HT1080 (cell line): ENCODE data around the gene COL4A2. TPM values are rescaled to one million over a fixed set of nuclear protein-coding genes. Genes with fewer than 3 reads are reported as not detected.
"Not testable (repeated sequence)": the region's sequence is repeated elsewhere in the genome, so short reads cannot be mapped to it uniquely, and the experiment has no call there.

Source experiments
- DNase-seq: peaks from one replicate; pipeline ENCODE4 v3.0.0-alpha.2; 2015; ENCODE audit warnings: low read depth
- total RNA-seq: library from RNA; depleted of rRNA; stranded (reverse); fragments of >200 nt; shearing (Covaris generic); gene quantifications from 2 replicates; pipeline ENCODE4 v1.2.3, GENCODE V29; 2014

The COL4A2 gene
- total RNA-seq, 1 experiment from 2014 or later = 219 TPM

GRCh38 chr13:110306340-110306959 lies 634 bp upstream of the COL4A2 start:
- peak; percentile 18 for DNase-seq

DNA sequence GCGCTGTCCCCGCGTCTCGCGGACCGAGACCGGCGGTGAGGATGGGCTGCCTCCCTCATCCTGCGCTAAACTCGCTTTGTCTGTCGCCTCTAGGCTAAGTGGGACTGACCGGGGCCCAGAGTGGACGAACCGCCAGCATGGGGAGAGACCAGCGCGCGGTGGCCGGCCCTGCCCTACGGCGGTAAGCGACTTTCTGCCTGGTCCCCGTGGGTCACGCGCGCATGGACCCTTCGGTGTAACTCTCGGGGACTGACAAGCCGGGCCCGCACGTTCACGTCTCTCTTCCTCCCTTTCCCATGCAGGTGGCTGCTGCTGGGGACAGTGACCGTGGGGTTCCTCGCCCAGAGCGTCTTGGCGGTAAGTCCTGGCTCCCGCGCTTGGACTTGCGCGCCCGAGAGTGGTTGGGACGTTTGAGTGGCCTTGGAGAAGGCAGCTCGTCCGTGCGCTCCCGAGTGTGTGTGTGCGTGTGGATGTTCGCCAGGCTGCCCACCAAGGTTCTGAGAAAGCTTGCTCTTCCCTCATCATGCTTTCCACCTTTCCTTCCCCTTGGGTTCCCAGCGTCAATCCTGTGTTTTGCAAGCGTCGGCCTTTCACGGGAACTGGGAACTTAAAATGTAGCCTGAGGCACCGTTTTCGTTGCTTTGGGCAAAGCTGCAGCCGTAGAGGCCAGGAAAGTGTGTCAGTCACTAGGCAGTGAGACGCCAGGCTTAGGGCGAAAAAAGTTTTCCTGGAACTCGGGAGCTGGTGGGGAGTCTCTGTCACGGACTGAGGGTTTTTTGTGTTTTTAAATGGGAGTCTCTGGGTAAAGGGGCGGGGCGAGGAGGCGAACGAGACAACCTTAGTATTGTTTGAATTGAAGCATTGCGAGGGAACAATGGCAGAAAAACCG lies 927 bp downstream of the COL4A2 start:
- peak; percentile 58 for DNase-seq

- DNase-seq = no peak
Observed at GRCh38 chr13:110308656-110309359, 1.7 kb downstream of the COL4A2 start.

GRCh38 chr13:110309661-110310524 lies 2.8 kb downstream of the COL4A2 start:
- DNase-seq = no peak

- no peak for DNase-seq
Observed at GRCh38 chr13:110310541-110311442, 3.7 kb downstream of the COL4A2 start.

GRCh38 chr13:110311443-110312338 lies 4.6 kb downstream of the COL4A2 start:
- no peak for DNase-seq

DNA sequence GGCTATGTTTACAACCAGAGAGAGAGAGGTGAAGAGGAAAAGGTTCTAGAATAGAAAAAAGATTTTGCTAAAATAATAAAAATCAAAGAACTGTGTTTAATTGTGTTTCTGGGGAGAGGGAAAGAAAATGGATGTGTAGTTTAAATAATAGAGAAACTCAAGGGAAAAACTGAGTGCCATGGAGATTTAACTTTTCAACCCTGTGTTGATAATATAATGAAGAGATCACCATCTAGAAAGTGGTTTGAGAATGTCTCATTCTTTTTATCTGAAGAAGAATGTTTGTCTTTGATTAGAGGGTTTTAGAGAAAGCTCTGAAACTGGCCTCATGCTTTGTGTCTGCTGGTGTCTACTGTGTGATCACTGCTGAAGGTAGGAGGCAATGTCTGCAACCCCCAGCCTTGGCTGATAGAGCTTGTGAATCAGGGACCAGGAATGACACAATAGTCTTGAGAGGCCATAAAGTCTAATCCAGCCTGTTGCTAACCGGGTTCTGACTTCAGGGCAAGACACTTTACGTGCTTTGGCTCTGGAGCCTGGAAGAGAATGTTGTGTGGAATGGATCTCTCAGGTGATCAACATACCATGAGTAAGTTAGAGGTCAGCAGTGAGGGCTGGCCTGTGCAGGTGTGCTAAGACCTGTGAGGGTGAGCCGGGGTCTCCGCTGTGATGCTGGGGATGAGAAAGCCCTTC lies 5.4 kb downstream of the COL4A2 start:
- peak; percentile 47 for DNase-seq

DNA sequence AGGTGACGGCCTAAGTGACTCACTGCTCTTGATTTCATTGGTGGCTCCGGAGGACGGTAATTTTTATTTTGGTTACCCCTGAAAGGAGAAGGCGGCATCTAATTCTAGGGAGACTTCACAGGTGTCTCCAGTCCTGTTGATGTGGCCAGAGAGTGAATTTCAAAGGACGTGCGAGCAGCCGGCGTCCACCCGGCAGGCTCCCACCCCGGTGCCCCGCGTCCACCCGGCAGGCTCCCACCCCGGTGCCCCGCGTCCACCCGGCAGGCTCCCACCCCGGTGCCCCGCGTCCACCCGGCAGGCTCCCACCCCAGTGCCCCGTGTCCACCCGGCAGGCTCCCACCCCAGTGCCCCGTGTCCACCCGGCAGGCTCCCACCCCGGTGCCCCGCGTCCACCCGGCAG lies 6.2 kb downstream of the COL4A2 start:
- DNase-seq = not testable (repeated sequence)

DNA sequence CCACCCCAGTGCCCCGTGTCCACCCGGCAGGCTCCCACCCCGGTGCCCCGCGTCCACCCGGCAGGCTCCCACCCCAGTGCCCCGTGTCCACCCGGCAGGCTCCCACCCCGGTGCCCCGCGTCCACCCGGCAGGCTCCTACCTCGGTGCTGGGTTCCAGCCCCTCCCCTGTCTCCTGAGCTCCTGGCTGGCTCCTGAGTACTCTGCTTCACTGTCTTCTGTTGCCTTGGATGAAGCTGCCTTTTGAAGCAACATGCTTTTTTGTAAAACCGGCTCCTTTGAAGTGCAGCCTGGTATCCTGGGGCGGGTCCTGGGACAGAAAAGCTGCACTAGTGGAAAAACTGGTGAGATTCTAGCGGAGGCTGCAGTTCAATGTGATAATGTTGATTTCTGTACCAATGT lies 6.6 kb downstream of the COL4A2 start:
- DNase-seq = not testable (repeated sequence)

DNA sequence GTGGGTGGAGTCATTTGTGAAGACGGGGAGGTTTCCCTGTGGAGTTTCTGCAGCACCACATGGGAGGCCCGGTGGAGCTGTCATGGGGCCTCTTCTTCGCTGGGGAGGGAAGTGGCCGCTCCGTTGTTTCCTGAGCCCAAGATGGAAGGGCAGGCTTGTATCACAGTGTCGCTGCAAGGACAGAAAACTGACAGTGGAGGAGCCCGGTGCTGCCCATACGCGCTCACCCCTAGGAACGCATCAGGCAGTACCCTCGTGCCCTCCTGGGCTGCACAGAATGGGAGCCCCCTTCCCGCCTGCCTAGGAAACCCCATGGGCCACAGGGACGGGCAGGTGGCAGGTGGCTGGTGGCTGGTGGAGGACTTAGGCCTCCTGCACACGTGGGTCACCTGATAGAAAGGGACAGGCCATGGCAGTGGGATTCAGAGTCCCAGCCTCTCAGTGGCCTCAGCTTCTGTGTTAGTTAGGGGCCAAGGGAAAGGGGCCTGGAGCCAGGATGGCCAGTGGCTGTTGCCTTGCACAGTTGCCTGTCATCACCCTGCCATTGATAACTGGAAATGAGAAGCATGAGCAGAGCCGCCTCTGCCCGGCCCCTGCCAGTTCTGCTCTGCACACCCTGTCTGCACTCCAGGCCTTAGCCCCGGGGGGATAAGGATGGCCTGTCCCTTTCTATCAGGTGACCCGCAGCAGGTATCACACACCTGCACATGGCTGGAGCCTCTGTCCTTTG lies 7.6 kb downstream of the COL4A2 start:
- no peak for DNase-seq

GRCh38 chr13:110316196-110316595 lies 9.1 kb downstream of the COL4A2 start:
- no peak for DNase-seq

- no peak for DNase-seq
Observed at GRCh38 chr13:110317093-110317492, 10.0 kb downstream of the COL4A2 start.

GRCh38 chr13:110317496-110318195 lies 10.6 kb downstream of the COL4A2 start:
- no peak for DNase-seq

GRCh38 chr13:110318920-110319319 lies 11.8 kb downstream of the COL4A2 start:
- DNase-seq = no peak

- DNase-seq = no peak
Observed at GRCh38 chr13:110319397-110319773, 12.3 kb downstream of the COL4A2 start.

DNA sequence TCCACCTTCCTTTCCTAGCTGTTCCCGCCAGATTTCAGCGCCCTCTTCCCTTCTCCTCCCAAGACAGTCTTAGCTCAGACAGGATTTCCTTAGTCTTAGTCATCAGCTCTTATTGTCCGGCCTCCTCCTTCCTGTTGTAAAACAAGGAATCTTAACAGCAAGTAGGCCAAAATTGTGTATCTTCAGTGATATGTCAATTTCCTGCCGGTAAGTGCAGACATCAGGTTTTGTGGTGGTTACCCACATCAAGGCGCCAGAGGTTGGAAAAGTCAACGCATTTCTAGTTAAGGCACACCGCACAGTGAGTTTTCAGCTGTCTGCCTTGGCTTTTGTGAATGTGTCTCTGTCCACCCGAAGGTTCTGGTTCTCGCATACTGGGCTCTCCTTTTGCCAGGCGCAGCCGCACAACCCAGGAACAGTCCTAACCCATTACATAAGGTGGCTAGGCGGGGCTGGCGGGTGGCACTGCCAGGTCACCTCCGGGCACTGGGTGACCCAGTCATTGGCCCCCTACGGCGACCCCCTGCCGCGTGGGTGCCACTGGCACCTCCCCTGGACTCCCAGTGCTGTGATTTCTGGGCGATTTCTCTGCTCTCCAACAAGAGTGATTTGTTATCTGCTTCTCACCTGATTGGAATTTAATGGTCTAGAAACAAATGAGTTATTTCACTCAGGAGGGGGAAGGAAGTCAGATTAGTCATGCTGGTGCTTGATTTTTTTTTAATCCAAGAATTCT lies 12.9 kb downstream of the COL4A2 start:
- peak; percentile 97 for DNase-seq
